ENCODE results near the gene PTMA. TPM values are rescaled to one million over a fixed set of nuclear protein-coding genes. Genes with fewer than 3 reads are reported as not detected.

Gene PTMA
- total RNA-seq, 1 donor from 2014 or later = 729 TPM

DNA sequence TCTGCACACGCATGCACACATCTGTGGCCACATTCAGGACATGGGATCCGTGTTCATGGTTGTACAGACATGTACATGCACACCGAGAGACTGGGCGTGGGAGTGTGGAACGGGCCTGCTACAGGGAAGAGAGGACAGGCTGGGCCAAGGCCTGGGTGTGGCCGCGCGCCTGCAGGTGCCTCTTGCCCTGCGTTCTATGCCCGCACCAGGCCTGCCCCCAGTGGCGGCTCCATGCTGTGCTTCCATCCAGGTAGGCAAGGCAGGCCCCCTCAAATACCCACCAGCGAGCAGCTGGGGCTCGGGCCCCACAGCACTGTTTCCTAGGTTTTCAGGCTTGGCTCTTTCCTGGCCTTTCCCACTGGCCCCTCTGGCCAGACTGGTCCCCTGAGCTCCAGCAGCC, 15.5 kb upstream of the PTMA start:
- no peak overlapping the region for H3K27ac ChIP-seq
- no peak for DNase-seq
- H3K4me1 ChIP-seq = no peaks in the 10 kb centered on the region
- H3K27me3 ChIP-seq (ENCODE audit: low read depth) = no peaks in the 10 kb centered on the region
- intact Hi-C loops (cut with DNase I) = no loop called here
- TF ChIP-seq, protein P1, sequence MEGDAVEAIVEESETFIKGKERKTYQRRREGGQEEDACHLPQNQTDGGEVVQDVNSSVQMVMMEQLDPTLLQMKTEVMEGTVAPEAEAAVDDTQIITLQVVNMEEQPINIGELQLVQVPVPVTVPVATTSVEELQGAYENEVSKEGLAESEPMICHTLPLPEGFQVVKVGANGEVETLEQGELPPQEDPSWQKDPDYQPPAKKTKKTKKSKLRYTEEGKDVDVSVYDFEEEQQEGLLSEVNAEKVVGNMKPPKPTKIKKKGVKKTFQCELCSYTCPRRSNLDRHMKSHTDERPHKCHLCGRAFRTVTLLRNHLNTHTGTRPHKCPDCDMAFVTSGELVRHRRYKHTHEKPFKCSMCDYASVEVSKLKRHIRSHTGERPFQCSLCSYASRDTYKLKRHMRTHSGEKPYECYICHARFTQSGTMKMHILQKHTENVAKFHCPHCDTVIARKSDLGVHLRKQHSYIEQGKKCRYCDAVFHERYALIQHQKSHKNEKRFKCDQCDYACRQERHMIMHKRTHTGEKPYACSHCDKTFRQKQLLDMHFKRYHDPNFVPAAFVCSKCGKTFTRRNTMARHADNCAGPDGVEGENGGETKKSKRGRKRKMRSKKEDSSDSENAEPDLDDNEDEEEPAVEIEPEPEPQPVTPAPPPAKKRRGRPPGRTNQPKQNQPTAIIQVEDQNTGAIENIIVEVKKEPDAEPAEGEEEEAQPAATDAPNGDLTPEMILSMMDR (IDR thresholded peaks at IDR 0.05) = no peak
- no peak for ATAC-seq
- H3K9me3 ChIP-seq = no peaks in the 10 kb centered on the region
- H3K36me3 ChIP-seq = no peaks in the 10 kb centered on the region
- no peak overlapping the region for H3K4me3 ChIP-seq

GRCh38 chr2:231693956-231694355, 14.4 kb upstream of the PTMA start:
- intact Hi-C loops (cut with DNase I) = no loop called here

GRCh38 chr2:231696004-231696367, 12.3 kb upstream of the PTMA start:
- Histone ChIP-seq H3K36me3 (no peaks in the 10 kb centered on the region), H3K4me3 (no peak overlapping the region), H3K27ac (peak overlapping the region; percentile 43), H3K4me1 (no peaks in the 10 kb centered on the region), H3K9me3 (no peaks in the 10 kb centered on the region), H3K27me3 (ENCODE audit: low read depth) (no peaks in the 10 kb centered on the region)
- ATAC-seq (peak in 1 of 2 donors; percentile 34), DNase-seq (no peak)
- TF ChIP-seq, protein P1 (IDR thresholded peaks at IDR 0.05) = no peak
- intact Hi-C loops (cut with DNase I) = no loop called here

More at GRCh38 chr2:231693956-231694355, 14.4 kb upstream of the PTMA start:
- H3K27me3 ChIP-seq (ENCODE audit: low read depth) = no peaks in the 10 kb centered on the region
- DNase-seq (no peak), ATAC-seq (no peak)
- no peak overlapping the region for H3K4me3 ChIP-seq
- no peaks in the 10 kb centered on the region for H3K4me1 ChIP-seq
- no peaks in the 10 kb centered on the region for H3K9me3 ChIP-seq
- H3K36me3 ChIP-seq = no peaks in the 10 kb centered on the region
- TF ChIP-seq, protein P1 (IDR thresholded peaks at IDR 0.05) = no peak
- H3K27ac ChIP-seq = no peak overlapping the region

- Histone ChIP-seq H3K27ac (no peak overlapping the region), H3K27me3 (ENCODE audit: low read depth) (no peaks in the 10 kb centered on the region), H3K4me1 (peaks cover 8% of the 10 kb centered on the region), H3K9me3 (no peaks in the 10 kb centered on the region), H3K36me3 (no peaks in the 10 kb centered on the region), H3K4me3 (no peak overlapping the region)
- intact Hi-C loops (cut with DNase I) = no loop called here
- ATAC-seq (no peak), DNase-seq (no peak)
- TF ChIP-seq, protein P1 (IDR thresholded peaks at IDR 0.05) = no peak
Observed at GRCh38 chr2:231699006-231699405, 9.3 kb upstream of the PTMA start.

DNA sequence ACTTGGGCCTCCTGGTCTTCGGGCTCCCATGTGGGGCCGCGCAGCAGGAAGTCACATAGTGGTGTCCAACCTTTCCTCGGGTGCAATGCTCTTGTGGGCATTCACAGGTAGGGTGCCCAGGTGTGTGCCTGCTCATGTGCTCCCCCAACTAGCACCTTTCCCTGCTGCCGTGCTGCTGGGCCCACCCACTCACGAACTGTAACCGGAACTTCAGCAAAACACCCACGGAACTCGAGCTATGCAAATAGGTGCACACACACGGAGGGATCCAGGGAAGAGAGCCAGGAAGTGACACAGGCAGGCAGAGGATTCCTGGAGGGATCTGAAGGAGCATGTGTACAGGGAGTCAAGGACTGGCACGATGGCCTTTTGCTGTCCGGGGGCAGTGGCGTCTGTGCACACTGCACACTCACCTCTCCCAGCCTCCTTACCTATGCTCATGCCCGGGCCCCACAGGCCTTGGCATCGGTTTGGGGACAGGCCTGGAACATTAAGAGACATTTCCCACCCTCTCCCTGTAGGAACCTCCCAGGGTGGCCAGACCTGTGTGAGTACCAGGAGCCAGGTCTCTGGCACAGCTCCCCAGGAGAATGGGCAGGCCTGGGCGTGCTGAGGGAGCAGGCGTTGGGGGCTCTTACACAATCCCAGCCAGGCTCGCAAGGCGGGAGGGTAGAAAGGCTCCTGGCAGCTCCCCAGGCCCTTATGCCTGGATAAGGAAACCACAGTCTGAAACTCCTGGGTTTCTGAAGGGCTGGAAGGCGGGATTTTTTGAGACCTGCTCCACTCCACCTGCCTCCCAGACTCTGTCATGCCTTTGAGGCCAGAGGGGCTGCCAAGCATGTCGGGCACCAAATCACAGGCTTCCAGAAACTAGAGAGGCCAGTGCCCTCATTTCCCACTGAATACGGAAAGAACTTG, 6.6 kb upstream of the PTMA start:
- Histone ChIP-seq H3K4me1 (peaks cover 20% of the 10 kb centered on the region), H3K9me3 (no peaks in the 10 kb centered on the region), H3K27ac (peak overlapping the region; percentile 79), H3K36me3 (no peaks in the 10 kb centered on the region), H3K4me3 (no peak overlapping the region), H3K27me3 (ENCODE audit: low read depth) (no peaks in the 10 kb centered on the region)
- DNase-seq = peak; percentile 94
- TF ChIP-seq, protein P1 (IDR thresholded peaks at IDR 0.05) = no peak
- ATAC-seq = peak; percentile 71 to 75
- intact Hi-C loops (cut with DNase I) = no loop called here

All from lower lobe of right lung (tissue), 2 donors.